Upper lobe of left lung (tissue), 4 donors: ENCODE data around the gene LIMCH1.

Experiments used
- CTCF ChIP-seq, 6 experiments: fragments of 450-650 bp in 4 of 6; fragments of 200-600 bp in 2 of 6; sonication (generic) in 2 of 6; IDR thresholded peaks; one replicate each; pipeline ENCODE4 v1.5.1; 2016 to 2019; ENCODE audit warnings: antibody characterized with exemption in 6 of 6
- EP300 ChIP-seq, 4 donors: sonication (generic); formaldehyde crosslinking; IDR thresholded peaks; one replicate each; pipeline ENCODE4 v1.5.1; 2017; ENCODE audit warnings: antibody characterized with exemption in 4 of 4, control low read depth in 2 of 4
- POLR2A ChIP-seq, 4 donors: fragments of 450-650 bp; IDR thresholded peaks; one replicate each; pipeline ENCODE4 v1.5.1; 2016 to 2017; ENCODE audit warnings: antibody characterized with exemption in 4 of 4, mild to moderate bottlenecking in 2 of 4

GRCh38 chr4:41748571-41749475, 210.9 kb downstream of the LIMCH1 start, which contains the start of gene PHOX2B:
- no peak for TF ChIP-seq POLR2A (IDR thresholded peaks at IDR 0.05)
- no peak for TF ChIP-seq CTCF (IDR thresholded peaks at IDR 0.05)
- TF ChIP-seq EP300 (IDR thresholded peaks at IDR 0.05): no peak
